ENCODE measurements around the gene REM2. TPM values are rescaled to one million over a fixed set of nuclear protein-coding genes. Genes with fewer than 3 reads are reported as not detected.
A peak's percentile ranks its signal among the peaks of the same experiment; 100 is the strongest.

REM2 gene
- polyA plus RNA-seq, 1 donor (not counting 4 experiments of a cell fraction or from before 2014, with no cell fraction given): 0.05 TPM

GRCh38 chr14:22885975-22886374 is 3.0 kb downstream of the REM2 start:
- no peak overlapping the region for H3K4me3 ChIP-seq (ENCODE audit: control insufficient read depth in 2 of 3, extremely low read depth in 1 of 3, insufficient read depth in 2 of 3, low read depth in 1 of 3, low read length in 3 of 3)
- no peak for FAIRE-seq
- no peak overlapping the region for H3K27ac ChIP-seq (ENCODE audit: control insufficient read depth, insufficient read depth, low read length)
- H3K36me3 ChIP-seq (ENCODE audit: control insufficient read depth in 2 of 2, extremely low read depth in 1 of 2, insufficient read depth in 2 of 2, low read length in 2 of 2): no peaks in the 10 kb centered on the region
- H3K79me2 ChIP-seq (ENCODE audit: control insufficient read depth, insufficient read depth, low read length): no peaks in the 10 kb centered on the region
- no peaks in the 10 kb centered on the region for H3K27me3 ChIP-seq (ENCODE audit: control insufficient read depth, extremely low read depth, insufficient read depth, low read length)
- no peak overlapping the region for H3K9ac ChIP-seq (ENCODE audit: control insufficient read depth, extremely low read depth, insufficient read depth, low read length)
- TF ChIP-seq EZH2 (IDR thresholded peaks at IDR 0.05; ENCODE audit: low read length): no peak
- TF ChIP-seq, protein P1, sequence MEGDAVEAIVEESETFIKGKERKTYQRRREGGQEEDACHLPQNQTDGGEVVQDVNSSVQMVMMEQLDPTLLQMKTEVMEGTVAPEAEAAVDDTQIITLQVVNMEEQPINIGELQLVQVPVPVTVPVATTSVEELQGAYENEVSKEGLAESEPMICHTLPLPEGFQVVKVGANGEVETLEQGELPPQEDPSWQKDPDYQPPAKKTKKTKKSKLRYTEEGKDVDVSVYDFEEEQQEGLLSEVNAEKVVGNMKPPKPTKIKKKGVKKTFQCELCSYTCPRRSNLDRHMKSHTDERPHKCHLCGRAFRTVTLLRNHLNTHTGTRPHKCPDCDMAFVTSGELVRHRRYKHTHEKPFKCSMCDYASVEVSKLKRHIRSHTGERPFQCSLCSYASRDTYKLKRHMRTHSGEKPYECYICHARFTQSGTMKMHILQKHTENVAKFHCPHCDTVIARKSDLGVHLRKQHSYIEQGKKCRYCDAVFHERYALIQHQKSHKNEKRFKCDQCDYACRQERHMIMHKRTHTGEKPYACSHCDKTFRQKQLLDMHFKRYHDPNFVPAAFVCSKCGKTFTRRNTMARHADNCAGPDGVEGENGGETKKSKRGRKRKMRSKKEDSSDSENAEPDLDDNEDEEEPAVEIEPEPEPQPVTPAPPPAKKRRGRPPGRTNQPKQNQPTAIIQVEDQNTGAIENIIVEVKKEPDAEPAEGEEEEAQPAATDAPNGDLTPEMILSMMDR (optimal IDR thresholded peaks at IDR 0.05 in 1 of 3, IDR thresholded peaks at IDR 0.05 in 1 of 3, conservative IDR thresholded peaks at IDR 0.05 in 1 of 3; ENCODE audit: extremely low read depth in 1 of 3, insufficient read depth in 2 of 3, low read length in 3 of 3): no peak
- H3K4me2 ChIP-seq (ENCODE audit: control insufficient read depth, extremely low read depth, insufficient read depth, low read depth, low read length): no peak overlapping the region
- H3K9me1 ChIP-seq (ENCODE audit: control insufficient read depth, extremely low read depth, insufficient read depth, low read length): no peaks in the 10 kb centered on the region
- H3K9me3 ChIP-seq (ENCODE audit: control insufficient read depth, low read depth, low read length): no peaks in the 10 kb centered on the region
- dilution Hi-C loops (cut with MboI; ENCODE audit: extremely low pct_ligation_motif_present, low sequenced_read_pairs): no loop called here
- peak overlapping the region; percentile 87 for H2AFZ ChIP-seq (ENCODE audit: control insufficient read depth, low read length)
- no peak for DNase-seq (ENCODE audit: low read depth, low spot score)
- H4K20me1 ChIP-seq (ENCODE audit: control insufficient read depth, extremely low read depth, insufficient read depth, low read length): no peaks in the 10 kb centered on the region
- H3K4me1 ChIP-seq (ENCODE audit: control insufficient read depth, extremely low read depth, insufficient read depth, low read length): peaks cover 26% of the 10 kb centered on the region

DNA sequence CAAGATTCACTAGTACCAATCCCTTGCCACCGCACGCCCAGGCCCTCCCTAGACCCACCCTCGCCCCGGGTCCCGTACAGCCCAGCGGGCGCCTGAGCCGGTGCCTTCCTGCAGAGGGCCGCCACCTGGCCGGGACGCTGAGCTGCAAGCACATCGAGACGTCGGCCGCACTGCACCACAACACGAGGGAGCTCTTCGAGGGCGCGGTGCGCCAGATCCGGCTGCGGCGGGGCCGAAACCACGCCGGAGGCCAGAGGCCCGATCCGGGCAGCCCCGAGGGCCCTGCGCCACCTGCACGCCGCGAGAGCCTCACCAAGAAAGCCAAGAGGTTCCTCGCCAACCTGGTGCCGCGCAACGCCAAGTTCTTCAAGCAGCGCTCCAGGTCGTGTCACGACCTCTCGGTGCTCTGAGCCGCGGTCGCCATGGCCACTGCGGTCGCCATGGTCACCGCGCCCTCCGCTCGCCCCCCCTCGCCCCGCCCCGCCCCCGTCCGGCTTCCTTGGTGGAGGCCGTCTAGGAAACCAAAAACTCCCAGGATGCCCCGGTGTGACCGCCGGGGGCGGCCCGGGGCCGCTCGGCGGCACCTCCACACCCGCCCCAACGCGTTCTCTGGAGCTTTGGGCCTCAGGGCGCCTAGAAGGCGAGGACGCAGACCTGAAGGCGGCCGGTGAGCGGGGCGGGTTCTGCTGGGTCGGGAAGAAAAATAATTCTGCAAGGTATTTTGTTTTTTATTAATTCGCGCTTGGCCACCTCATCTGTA is 3.7 kb downstream of the REM2 start:
- TF ChIP-seq EZH2 (IDR thresholded peaks at IDR 0.05; ENCODE audit: low read length): no peak
- TF ChIP-seq, protein P1 (optimal IDR thresholded peaks at IDR 0.05 in 1 of 3, IDR thresholded peaks at IDR 0.05 in 1 of 3, conservative IDR thresholded peaks at IDR 0.05 in 1 of 3; ENCODE audit: extremely low read depth in 1 of 3, insufficient read depth in 2 of 3, low read length in 3 of 3): peak in 2 of 3 experiments; percentile 22 to 29
- dilution Hi-C loops (cut with MboI; ENCODE audit: extremely low pct_ligation_motif_present, low sequenced_read_pairs): no loop called here
- FAIRE-seq (no peak), DNase-seq (ENCODE audit: low read depth, low spot score) (no peak)
- Histone ChIP-seq H3K4me3 (ENCODE audit: control insufficient read depth in 2 of 3, extremely low read depth in 1 of 3, insufficient read depth in 2 of 3, low read depth in 1 of 3, low read length in 3 of 3) (peak overlapping the region; percentile 26 to 64 (median 64)), H3K79me2 (ENCODE audit: control insufficient read depth, insufficient read depth, low read length) (no peaks in the 10 kb centered on the region), H3K9me1 (ENCODE audit: control insufficient read depth, extremely low read depth, insufficient read depth, low read length) (no peaks in the 10 kb centered on the region), H3K4me2 (ENCODE audit: control insufficient read depth, extremely low read depth, insufficient read depth, low read depth, low read length) (peak overlapping the region; percentile 62), H3K9ac (ENCODE audit: control insufficient read depth, extremely low read depth, insufficient read depth, low read length) (peak overlapping the region; percentile 65), H3K27ac (ENCODE audit: control insufficient read depth, insufficient read depth, low read length) (peak overlapping the region; percentile 39), H3K36me3 (ENCODE audit: control insufficient read depth in 2 of 2, extremely low read depth in 1 of 2, insufficient read depth in 2 of 2, low read length in 2 of 2) (no peaks in the 10 kb centered on the region), H3K27me3 (ENCODE audit: control insufficient read depth, extremely low read depth, insufficient read depth, low read length) (no peaks in the 10 kb centered on the region), H4K20me1 (ENCODE audit: control insufficient read depth, extremely low read depth, insufficient read depth, low read length) (no peaks in the 10 kb centered on the region), H2AFZ (ENCODE audit: control insufficient read depth, low read length) (peak overlapping the region; percentile 87), H3K9me3 (ENCODE audit: control insufficient read depth, low read depth, low read length) (no peaks in the 10 kb centered on the region), H3K4me1 (ENCODE audit: control insufficient read depth, extremely low read depth, insufficient read depth, low read length) (peaks cover 26% of the 10 kb centered on the region)
